PC-3 (cell line): ENCODE data around the gene EIF4E2. TPM values are rescaled to one million over a fixed set of nuclear protein-coding genes. Genes with fewer than 3 reads are reported as not detected.

ENCODE experiments used
- ATAC-seq: fragments of 200-7000 bp; cut with Tn5 transposase; 2 replicates; pipeline ENCODE4 v1.9.1; 2020; ENCODE audit warnings: mild to moderate bottlenecking, moderate library complexity
- BruUV-seq: library from RNA; stranded (reverse); fragments of 400-500 nt; replicated peaks from 2 replicates; lab custom pipeline; 2021; lab: Mats Ljungman, UMichigan
- CTCF ChIA-PET: fragments of 300-600 bp; sonication (Branson Sonifier 250); formaldehyde crosslinking; loops from one replicate; lab custom pipeline; 2022; ENCODE audit warnings: antibody characterized with exemption; lab: Charles Lee
- POLR2A ChIA-PET: fragments of 300-600 bp; sonication (Branson Sonifier 250); formaldehyde crosslinking; loops from one replicate; lab custom pipeline; 2022; ENCODE audit warnings: antibody characterized with exemption; ENCODE audit not compliant: unreplicated experiment; lab: Charles Lee
- DNase-seq: peaks from one replicate; pipeline ENCODE4 v3.0.0-alpha.2; 2015
- H2AFZ ChIP-seq: fragments of 300-600 bp; sonication (generic); 2 replicates; pipeline ENCODE4 v1.6.0; 2016; ENCODE audit warnings: antibody characterized with exemption, low read length
- H3F3A ChIP-seq: fragments of 300-600 bp; sonication (generic); one replicate; pipeline ENCODE4 v1.6.0; 2017; ENCODE audit warnings: antibody characterized with exemption, low read length, control low read depth, mild to moderate bottlenecking; ENCODE audit not compliant: unreplicated experiment
- H3K27ac ChIP-seq: fragments of 300-600 bp; sonication (generic); 2 replicates; pipeline ENCODE4 v1.5.1; 2016; ENCODE audit warnings: mild to moderate bottlenecking, low read length
- H3K27me3 ChIP-seq: fragments of 300-600 bp; sonication (generic); 2 replicates; pipeline ENCODE4 v1.6.1; 2016; ENCODE audit warnings: low read length, mixed read lengths
- H3K36me3 ChIP-seq: fragments of 300-600 bp; sonication (generic); 2 replicates; pipeline ENCODE4 v1.6.1; 2016; ENCODE audit warnings: low read depth, mixed run types, low read length, mixed read lengths
- H3K4me1 ChIP-seq: fragments of 300-600 bp; sonication (generic); 2 replicates; pipeline ENCODE4 v1.5.1; 2016; ENCODE audit warnings: low read length; ENCODE audit not compliant: insufficient read depth
- H3K4me2 ChIP-seq: fragments of 300-600 bp; sonication (generic); 2 replicates; pipeline ENCODE4 v1.6.0; 2016; ENCODE audit warnings: low read length
- H3K4me3 ChIP-seq: fragments of 300-600 bp; sonication (generic); 2 replicates; pipeline ENCODE4 v1.5.1; 2016; ENCODE audit warnings: mild to moderate bottlenecking, low read length, mixed read lengths
- H3K79me2 ChIP-seq: fragments of 300-600 bp; sonication (generic); 2 replicates; pipeline ENCODE4 v1.6.1; 2017; ENCODE audit warnings: low read length, mixed read lengths
- H3K9ac ChIP-seq: fragments of 300-600 bp; sonication (generic); 2 replicates; pipeline ENCODE4 v1.6.0; 2016; ENCODE audit warnings: mild to moderate bottlenecking, low read length
- H3K9me2 ChIP-seq: fragments of 300-600 bp; sonication (generic); replicated peaks from 2 replicates; pipeline ENCODE4 v1.6.1; 2016; ENCODE audit warnings: mixed run types, low read length, mixed read lengths
- H3K9me3 ChIP-seq: fragments of 300-600 bp; sonication (generic); 2 replicates; pipeline ENCODE4 v1.6.1; 2016; ENCODE audit warnings: low read length, mixed read lengths
- H4K20me1 ChIP-seq: fragments of 300-600 bp; sonication (generic); 2 replicates; pipeline ENCODE4 v1.6.1; 2016; ENCODE audit warnings: low read length, mixed read lengths
- CTCF ChIP-seq: fragments of 300-600 bp; sonication (generic); conservative IDR thresholded peaks from 2 replicates; pipeline ENCODE4 v1.5.1; 2017; ENCODE audit warnings: antibody characterized with exemption, low read depth, mild to moderate bottlenecking, low read length
- EZH2 ChIP-seq: fragments of 300-600 bp; sonication (generic); IDR thresholded peaks from one replicate; pipeline ENCODE4 v1.6.1; 2017; ENCODE audit warnings: antibody characterized with exemption, mild to moderate bottlenecking, low read length; ENCODE audit not compliant: unreplicated experiment
- EZH2phosphoT487 ChIP-seq: fragments of 300-600 bp; sonication (generic); IDR thresholded peaks from 2 replicates; pipeline ENCODE4 v1.6.1; 2018; ENCODE audit warnings: mild to moderate bottlenecking, antibody characterized with exemption, low read length, borderline replicate concordance
- intact Hi-C: fragments of 100-400 bp; cut with micrococcal nuclease; formaldehyde crosslinking; loops from 2 replicates; pipeline ENCODE4 v1.9.0; 2023
- total RNA-seq: library from RNA; depleted of rRNA; stranded (reverse); fragments of >200 nt; gene quantifications from 2 replicates; pipeline ENCODE4 v1.2.3, GENCODE V29; 2014

EIF4E2 gene
- total RNA-seq, 1 experiment from 2014 or later = 55.1 TPM

- no peaks in the 10 kb centered on the region for H3K9me2 ChIP-seq
- H3F3A ChIP-seq = no peaks in the 10 kb centered on the region
- H3K4me2 ChIP-seq = no peak overlapping the region
- H3K9me3 ChIP-seq = no peaks in the 10 kb centered on the region
- intact Hi-C loops = no loop called here
- ATAC-seq (peak; percentile 61), DNase-seq (peak; percentile 40)
- TF ChIP-seq EZH2 (no peak), CTCF (peak; percentile 68), EZH2phosphoT487 (no peak)
- ChIA-PET CTCF (no interaction called here), POLR2A (no interaction called here)
- no TSS peak for BruUV-seq
- H4K20me1 ChIP-seq = no peaks in the 10 kb centered on the region
- no peaks in the 10 kb centered on the region for H3K36me3 ChIP-seq
- H3K27ac ChIP-seq = no peak overlapping the region
- no peaks in the 10 kb centered on the region for H3K79me2 ChIP-seq
- no peak overlapping the region for H3K4me3 ChIP-seq
- H2AFZ ChIP-seq = no peak overlapping the region
- H3K9ac ChIP-seq = no peak overlapping the region
- H3K4me1 ChIP-seq = no peaks in the 10 kb centered on the region
- H3K27me3 ChIP-seq = peaks cover 26% of the 10 kb centered on the region
Observed at GRCh38 chr2:232521959-232522622, 28.4 kb upstream of the EIF4E2 start.

GRCh38 chr2:232522623-232523401 is 27.7 kb upstream of the EIF4E2 start:
- ChIA-PET POLR2A (no interaction called here), CTCF (no interaction called here)
- no peaks in the 10 kb centered on the region for H3K9me2 ChIP-seq
- DNase-seq = no peak
- H3K27me3 ChIP-seq = peaks cover 26% of the 10 kb centered on the region
- H3F3A ChIP-seq = no peaks in the 10 kb centered on the region
- TF ChIP-seq EZH2 (no peak), CTCF (no peak), EZH2phosphoT487 (no peak)
- 0 out of 2 replicates have a peak, but pooled peaks have one; percentile 7 for ATAC-seq
- H3K27ac ChIP-seq = no peak overlapping the region
- H2AFZ ChIP-seq = no peak overlapping the region
- no peaks in the 10 kb centered on the region for H3K79me2 ChIP-seq
- no peaks in the 10 kb centered on the region for H3K36me3 ChIP-seq
- H3K4me2 ChIP-seq = peak overlapping the region; percentile 70; the same call in 1 of the 2 replicates
- H4K20me1 ChIP-seq = no peaks in the 10 kb centered on the region
- no peaks in the 10 kb centered on the region for H3K4me1 ChIP-seq
- BruUV-seq = no TSS peak
- H3K4me3 ChIP-seq = no peak overlapping the region
- no peak overlapping the region for H3K9ac ChIP-seq
- no peaks in the 10 kb centered on the region for H3K9me3 ChIP-seq
- intact Hi-C loops = no loop called here

GRCh38 chr2:232523402-232523681 is 27.1 kb upstream of the EIF4E2 start:
- POLR2A ChIA-PET = no interaction called here
- Histone ChIP-seq H3K36me3 (no peaks in the 10 kb centered on the region), H3K9me3 (no peaks in the 10 kb centered on the region), H4K20me1 (no peaks in the 10 kb centered on the region), H3K27ac (no peak overlapping the region), H3K79me2 (no peaks in the 10 kb centered on the region), H3F3A (no peaks in the 10 kb centered on the region), H3K4me1 (no peaks in the 10 kb centered on the region), H2AFZ (no peak overlapping the region), H3K27me3 (peaks cover 26% of the 10 kb centered on the region), H3K9me2 (no peaks in the 10 kb centered on the region), H3K4me3 (no peak overlapping the region; the same call in 1 of the 2 replicates), H3K4me2 (peak overlapping the region; percentile 70), H3K9ac (no peak overlapping the region)
- TF ChIP-seq EZH2phosphoT487 = no peak
- no peak for TF ChIP-seq EZH2
- TF ChIP-seq CTCF = no peak
- no TSS peak for BruUV-seq
- ATAC-seq (peak; percentile 5; the same call in 1 of the 2 replicates), DNase-seq (no peak)
- CTCF ChIA-PET = no interaction called here
- intact Hi-C loops = no loop called here
